ENCODE results near the gene KCNA3. TPM values are rescaled to one million over a fixed set of nuclear protein-coding genes. Genes with fewer than 3 reads are reported as not detected.

Gene KCNA3
- total and polyA plus RNA-seq, 4 donors, result 0.23 to 2.2 (median 0.34) TPM

GRCh38 chr1:110688514-110688913, 13.8 kb upstream of the KCNA3 start:
- no peak for DNase-seq (ENCODE audit: low spot score)
- Histone ChIP-seq H3K27ac (ENCODE audit: low read depth in 1 of 2, low read length in 2 of 2) (no peak overlapping the region), H3K4me1 (ENCODE audit: control insufficient read depth in 4 of 4, insufficient read depth in 4 of 4, low read length in 3 of 4) (no peaks in the 10 kb centered on the region), H3K9ac (ENCODE audit: low read depth in 1 of 2, low read length in 2 of 2) (no peak overlapping the region), H3K9me3 (ENCODE audit: control insufficient read depth in 4 of 4, low read length in 3 of 4) (peaks cover 0 to 4% (median 0%) of the 10 kb centered on the region in 4 donors), H3K36me3 (ENCODE audit: control insufficient read depth in 4 of 4, insufficient read depth in 3 of 4, low read depth in 1 of 4, low read length in 3 of 4) (no peaks in the 10 kb centered on the region), H3K27me3 (ENCODE audit: control insufficient read depth in 4 of 4, insufficient read depth in 4 of 4, low read length in 3 of 4) (peaks cover 0 to 4% (median 1%) of the 10 kb centered on the region in 4 donors), H3K4me3 (ENCODE audit: low read depth in 1 of 3, low read length in 3 of 3) (no peak overlapping the region)
- 65% methylated on average over 3 of the region's 3 CpGs for WGBS
- no peak for TF ChIP-seq GABPA (IDR thresholded peaks at IDR 0.05 in 1 of 2, conservative IDR thresholded peaks at IDR 0.05 in 1 of 2)
- no peak for TF ChIP-seq RAD21 (IDR thresholded peaks at IDR 0.05)
- no peak for TF ChIP-seq JUND (IDR thresholded peaks at IDR 0.05)
- no peak for TF ChIP-seq SP1 (IDR thresholded peaks at IDR 0.05)
- no peak for TF ChIP-seq EGR1 (IDR thresholded peaks at IDR 0.05; ENCODE audit: low read depth in 2 of 2)
- no peak for TF ChIP-seq YY1 (IDR thresholded peaks at IDR 0.05)
- TF ChIP-seq MAX (IDR thresholded peaks at IDR 0.05), result no peak
- TF ChIP-seq ZBTB33 (IDR thresholded peaks at IDR 0.05), result no peak
- no peak for TF ChIP-seq TAF1 (conservative IDR thresholded peaks at IDR 0.05)
- TF ChIP-seq FOXA2 (IDR thresholded peaks at IDR 0.05), result no peak
- no peak for TF ChIP-seq CTCF (IDR thresholded peaks at IDR 0.05; ENCODE audit: low read depth, low read length, missing input control)
- TF ChIP-seq RXRA (IDR thresholded peaks at IDR 0.05), result no peak
- TF ChIP-seq ATF3 (IDR thresholded peaks at IDR 0.05), result no peak
- no peak for TF ChIP-seq HNF4G (IDR thresholded peaks at IDR 0.05)
- no peak for TF ChIP-seq HNF4A (conservative IDR thresholded peaks at IDR 0.05)

GRCh38 chr1:110687250-110687649, 12.5 kb upstream of the KCNA3 start:
- no peak overlapping the region for H3K9ac ChIP-seq (ENCODE audit: low read depth in 1 of 2, low read length in 2 of 2)
- H3K36me3 ChIP-seq (ENCODE audit: control insufficient read depth in 4 of 4, insufficient read depth in 3 of 4, low read depth in 1 of 4, low read length in 3 of 4), result no peaks in the 10 kb centered on the region
- peaks cover 0 to 4% (median 0%) of the 10 kb centered on the region in 4 donors for H3K27me3 ChIP-seq (ENCODE audit: control insufficient read depth in 4 of 4, insufficient read depth in 4 of 4, low read length in 3 of 4)
- no peaks in the 10 kb centered on the region for H3K4me1 ChIP-seq (ENCODE audit: control insufficient read depth in 4 of 4, insufficient read depth in 4 of 4, low read length in 3 of 4)
- no peak for DNase-seq (ENCODE audit: low spot score)
- H3K9me3 ChIP-seq (ENCODE audit: control insufficient read depth in 4 of 4, low read length in 3 of 4), result peaks cover 0 to 4% (median 0%) of the 10 kb centered on the region in 4 donors
- TF ChIP-seq EGR1 (IDR thresholded peaks at IDR 0.05; ENCODE audit: low read depth in 2 of 2) (no peak), HNF4A (conservative IDR thresholded peaks at IDR 0.05) (no peak), NR2F2 (IDR thresholded peaks at IDR 0.05) (no peak), YY1 (IDR thresholded peaks at IDR 0.05) (no peak), REST (IDR thresholded peaks at IDR 0.05) (no peak), CTCF (IDR thresholded peaks at IDR 0.05; ENCODE audit: low read depth, low read length, missing input control) (no peak), RAD21 (IDR thresholded peaks at IDR 0.05) (no peak), GABPA (IDR thresholded peaks at IDR 0.05 in 1 of 2, conservative IDR thresholded peaks at IDR 0.05 in 1 of 2) (no peak), HNF4G (IDR thresholded peaks at IDR 0.05) (no peak), TAF1 (conservative IDR thresholded peaks at IDR 0.05) (no peak), FOXA1 (IDR thresholded peaks at IDR 0.05) (no peak), FOXA2 (IDR thresholded peaks at IDR 0.05) (no peak)
- WGBS, result 68% methylated on average over 1 of the region's 1 CpG
- no peak overlapping the region for H3K4me3 ChIP-seq (ENCODE audit: low read depth in 1 of 3, low read length in 3 of 3)
- H3K27ac ChIP-seq (ENCODE audit: low read depth in 1 of 2, low read length in 2 of 2), result no peak overlapping the region
